Kidney epithelial cell (primary cell): Measurements from ENCODE around the gene FAM234B. TPM values are rescaled to one million over a fixed set of nuclear protein-coding genes. Genes with fewer than 3 reads are reported as not detected.

Experiments used
- DNase-seq: peaks from one replicate; pipeline ENCODE4 v3.0.0-alpha.2; 2010; ENCODE audit warnings: low read depth
- H3K27me3 ChIP-seq: 2 replicates; pipeline ENCODE4 v1.6.0; 2011; ENCODE audit warnings: low read length; ENCODE audit not compliant: control insufficient read depth, insufficient read depth
- H3K36me3 ChIP-seq: 2 replicates; pipeline ENCODE4 v1.5.1; 2011; ENCODE audit warnings: low read length; ENCODE audit not compliant: control insufficient read depth, insufficient read depth
- H3K4me3 ChIP-seq: 2 replicates; pipeline ENCODE4 v1.5.1; 2011; ENCODE audit warnings: low read depth, mild to moderate bottlenecking, control low read depth, low read length
- total RNA-seq: library from RNA; depleted of rRNA; stranded (reverse); fragments of >200 nt; gene quantifications from 2 replicates; pipeline ENCODE4 v1.2.3, GENCODE V29; 2015
- TF ChIP-seq, protein P1 (sequence below): IDR thresholded peaks from 2 replicates; pipeline ENCODE4 v1.5.1; 2011; ENCODE audit warnings: mild to moderate bottlenecking, moderate library complexity, low read length, control low read depth, inconsistent platforms; ENCODE audit not compliant: insufficient read depth, poor library complexity, severe bottlenecking

FAM234B gene
- total RNA-seq, 1 donor from 2014 or later = 5.0 TPM

DNA sequence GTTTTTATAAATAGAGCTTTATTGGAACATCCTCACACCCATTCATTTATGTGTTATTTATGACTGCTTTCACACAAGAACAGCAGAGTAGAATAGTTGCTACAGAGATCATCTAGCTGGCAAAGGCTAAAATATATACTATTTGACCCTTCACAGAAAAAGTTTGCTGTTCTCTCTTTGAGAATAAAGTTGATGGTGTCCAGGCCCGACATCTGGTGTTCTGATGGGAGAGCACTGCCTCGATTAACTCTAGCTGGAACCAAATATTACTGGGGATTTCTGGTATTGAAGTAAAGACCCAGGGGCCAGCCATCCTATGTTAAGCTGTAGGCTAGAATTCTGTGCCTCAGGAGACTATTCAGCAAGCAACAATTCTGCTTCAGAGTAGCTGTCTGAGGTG lies 21.8 kb downstream of the FAM234B start:
- TF ChIP-seq, protein P1, sequence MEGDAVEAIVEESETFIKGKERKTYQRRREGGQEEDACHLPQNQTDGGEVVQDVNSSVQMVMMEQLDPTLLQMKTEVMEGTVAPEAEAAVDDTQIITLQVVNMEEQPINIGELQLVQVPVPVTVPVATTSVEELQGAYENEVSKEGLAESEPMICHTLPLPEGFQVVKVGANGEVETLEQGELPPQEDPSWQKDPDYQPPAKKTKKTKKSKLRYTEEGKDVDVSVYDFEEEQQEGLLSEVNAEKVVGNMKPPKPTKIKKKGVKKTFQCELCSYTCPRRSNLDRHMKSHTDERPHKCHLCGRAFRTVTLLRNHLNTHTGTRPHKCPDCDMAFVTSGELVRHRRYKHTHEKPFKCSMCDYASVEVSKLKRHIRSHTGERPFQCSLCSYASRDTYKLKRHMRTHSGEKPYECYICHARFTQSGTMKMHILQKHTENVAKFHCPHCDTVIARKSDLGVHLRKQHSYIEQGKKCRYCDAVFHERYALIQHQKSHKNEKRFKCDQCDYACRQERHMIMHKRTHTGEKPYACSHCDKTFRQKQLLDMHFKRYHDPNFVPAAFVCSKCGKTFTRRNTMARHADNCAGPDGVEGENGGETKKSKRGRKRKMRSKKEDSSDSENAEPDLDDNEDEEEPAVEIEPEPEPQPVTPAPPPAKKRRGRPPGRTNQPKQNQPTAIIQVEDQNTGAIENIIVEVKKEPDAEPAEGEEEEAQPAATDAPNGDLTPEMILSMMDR = no peak
- Histone ChIP-seq H3K36me3 (no peaks in the 10 kb centered on the region), H3K4me3 (no peak overlapping the region), H3K27me3 (no peaks in the 10 kb centered on the region)
- DNase-seq = no peak

DNA sequence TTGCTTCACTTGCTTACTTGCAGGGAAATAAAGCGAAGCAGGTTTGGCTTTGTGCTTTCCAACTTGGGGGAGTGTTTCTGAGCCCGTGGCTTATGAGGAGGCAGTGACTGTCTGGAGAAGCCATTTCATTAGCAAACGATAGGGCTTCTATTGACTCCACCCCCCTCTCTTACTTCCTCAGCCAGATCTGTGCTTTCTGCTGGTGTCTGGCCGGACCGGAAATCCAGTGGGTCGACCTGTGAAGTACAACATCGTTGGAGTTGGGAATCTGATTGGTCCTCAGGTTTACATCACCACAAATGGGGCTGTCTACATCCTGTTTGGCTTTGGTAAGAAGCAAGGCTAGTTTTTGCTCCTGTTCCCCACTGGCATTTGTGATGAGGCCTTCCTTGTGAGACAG lies 22.3 kb downstream of the FAM234B start:
- no peak for DNase-seq
- no peak overlapping the region for H3K4me3 ChIP-seq
- TF ChIP-seq, protein P1 = no peak
- H3K36me3 ChIP-seq = no peaks in the 10 kb centered on the region
- no peaks in the 10 kb centered on the region for H3K27me3 ChIP-seq

DNA sequence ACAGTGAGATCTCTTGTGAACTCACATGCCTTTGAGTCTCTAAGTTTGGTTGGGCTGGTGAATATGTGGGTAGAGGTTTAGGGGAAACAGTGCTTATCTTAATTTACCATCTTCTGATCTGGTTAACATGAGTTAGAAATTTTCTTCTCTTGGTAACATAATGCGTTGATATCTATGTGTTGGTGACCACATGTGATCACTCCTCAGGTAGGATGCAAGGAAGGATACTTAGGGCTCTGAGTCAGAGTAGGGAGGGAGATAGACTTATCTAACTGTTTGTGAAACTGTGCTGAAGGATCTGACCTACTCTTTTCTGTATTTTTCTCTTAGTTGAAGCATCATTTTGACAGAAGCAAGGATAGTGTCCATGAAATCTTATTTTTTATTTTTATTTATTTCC lies 23.1 kb downstream of the FAM234B start:
- no peaks in the 10 kb centered on the region for H3K27me3 ChIP-seq
- no peak overlapping the region for H3K4me3 ChIP-seq
- no peaks in the 10 kb centered on the region for H3K36me3 ChIP-seq
- TF ChIP-seq, protein P1 = no peak
- no peak for DNase-seq

DNA sequence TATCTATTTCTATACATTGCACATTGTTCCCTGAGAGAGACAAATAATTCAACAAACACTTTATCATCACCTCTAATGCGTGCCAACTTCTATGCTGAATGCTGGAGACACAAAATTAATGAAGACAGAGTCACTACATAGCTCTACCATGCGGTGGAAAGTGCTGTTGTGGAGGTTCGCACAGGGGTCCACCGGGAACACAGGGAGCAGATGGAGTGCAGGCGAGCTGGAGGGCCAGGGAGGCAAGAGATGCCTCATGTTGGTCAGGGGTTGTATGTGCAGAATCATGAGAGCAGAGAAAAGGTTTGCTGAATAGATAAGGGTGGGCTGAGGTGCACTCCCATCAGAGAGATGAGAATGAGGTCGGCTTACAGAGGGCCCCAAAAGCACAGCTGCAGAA lies 25.2 kb downstream of the FAM234B start:
- Histone ChIP-seq H3K4me3 (no peak overlapping the region), H3K27me3 (no peaks in the 10 kb centered on the region), H3K36me3 (no peaks in the 10 kb centered on the region)
- TF ChIP-seq, protein P1 = no peak
- no peak for DNase-seq

DNA sequence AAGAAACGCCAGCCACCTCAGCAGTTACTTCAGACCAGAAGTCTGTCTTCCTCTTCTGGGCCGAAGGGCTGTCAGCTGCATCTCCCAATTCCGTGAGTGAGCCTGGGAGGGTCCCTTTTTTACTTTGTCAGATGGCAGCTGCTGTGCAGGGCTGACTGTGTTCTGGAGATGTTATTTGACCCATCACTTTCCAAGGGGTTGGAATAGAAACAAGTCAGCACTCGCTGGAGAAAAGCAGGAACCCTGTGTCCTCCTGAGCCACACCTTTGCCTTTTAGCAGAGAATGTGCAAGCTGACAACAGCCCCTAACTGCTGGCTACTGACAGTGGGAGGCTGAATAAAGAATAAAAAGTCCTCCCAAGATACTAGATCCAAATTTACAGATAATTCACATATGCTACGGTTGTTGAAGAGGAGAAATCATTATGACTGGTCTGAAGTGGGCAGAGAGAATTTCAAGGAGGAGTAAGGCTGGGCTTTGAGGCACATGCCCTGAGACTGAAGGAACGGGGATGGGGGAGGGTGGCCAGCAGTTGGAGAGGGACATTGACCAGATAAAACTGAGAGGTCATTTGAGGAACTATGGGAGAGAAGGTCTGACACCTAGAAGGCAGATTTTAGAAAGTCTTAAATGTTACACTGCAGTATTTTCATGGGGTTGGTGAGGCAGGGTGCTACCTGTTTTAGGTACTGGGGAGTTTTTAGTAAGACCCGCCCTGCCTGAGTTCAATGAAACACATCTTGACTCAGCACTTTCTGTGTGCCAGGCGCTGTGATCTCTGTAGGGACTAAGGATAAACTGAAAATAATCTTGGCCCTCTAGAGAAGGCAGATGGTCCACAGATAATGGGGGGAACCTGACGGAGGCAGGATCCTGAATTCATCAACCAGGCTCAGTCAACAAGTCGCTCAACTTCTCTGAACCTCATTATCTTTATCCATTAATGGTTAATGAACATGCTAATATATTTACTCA lies 27.4 kb downstream of the FAM234B start:
- TF ChIP-seq, protein P1 = no peak
- Histone ChIP-seq H3K27me3 (no peaks in the 10 kb centered on the region), H3K4me3 (no peak overlapping the region), H3K36me3 (no peaks in the 10 kb centered on the region)
- DNase-seq = no peak
